ENCODE measurements around the gene ISLR.

ISLR gene

DNA sequence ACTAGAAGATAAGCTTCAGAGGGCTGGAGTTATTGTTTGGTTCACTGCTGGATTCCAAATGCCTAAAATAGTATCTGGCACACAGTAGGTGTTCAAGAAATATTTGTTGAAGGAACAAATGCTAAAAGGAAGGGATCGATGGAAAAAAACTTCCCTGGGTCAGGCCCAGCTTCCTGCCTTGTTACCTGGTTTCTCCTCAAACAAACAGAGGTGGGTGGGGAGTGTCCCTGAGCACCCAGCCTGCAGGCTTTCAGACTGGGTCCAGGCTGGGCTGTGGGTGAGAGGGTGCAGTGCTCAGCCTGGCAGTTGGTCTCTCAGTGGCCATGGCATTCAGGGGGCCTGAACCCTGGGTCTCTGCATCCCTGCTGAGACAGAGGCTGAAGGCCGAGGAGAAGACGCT lies 43.4 kb downstream of the ISLR start:
- DNase-seq, result no peak

DNA sequence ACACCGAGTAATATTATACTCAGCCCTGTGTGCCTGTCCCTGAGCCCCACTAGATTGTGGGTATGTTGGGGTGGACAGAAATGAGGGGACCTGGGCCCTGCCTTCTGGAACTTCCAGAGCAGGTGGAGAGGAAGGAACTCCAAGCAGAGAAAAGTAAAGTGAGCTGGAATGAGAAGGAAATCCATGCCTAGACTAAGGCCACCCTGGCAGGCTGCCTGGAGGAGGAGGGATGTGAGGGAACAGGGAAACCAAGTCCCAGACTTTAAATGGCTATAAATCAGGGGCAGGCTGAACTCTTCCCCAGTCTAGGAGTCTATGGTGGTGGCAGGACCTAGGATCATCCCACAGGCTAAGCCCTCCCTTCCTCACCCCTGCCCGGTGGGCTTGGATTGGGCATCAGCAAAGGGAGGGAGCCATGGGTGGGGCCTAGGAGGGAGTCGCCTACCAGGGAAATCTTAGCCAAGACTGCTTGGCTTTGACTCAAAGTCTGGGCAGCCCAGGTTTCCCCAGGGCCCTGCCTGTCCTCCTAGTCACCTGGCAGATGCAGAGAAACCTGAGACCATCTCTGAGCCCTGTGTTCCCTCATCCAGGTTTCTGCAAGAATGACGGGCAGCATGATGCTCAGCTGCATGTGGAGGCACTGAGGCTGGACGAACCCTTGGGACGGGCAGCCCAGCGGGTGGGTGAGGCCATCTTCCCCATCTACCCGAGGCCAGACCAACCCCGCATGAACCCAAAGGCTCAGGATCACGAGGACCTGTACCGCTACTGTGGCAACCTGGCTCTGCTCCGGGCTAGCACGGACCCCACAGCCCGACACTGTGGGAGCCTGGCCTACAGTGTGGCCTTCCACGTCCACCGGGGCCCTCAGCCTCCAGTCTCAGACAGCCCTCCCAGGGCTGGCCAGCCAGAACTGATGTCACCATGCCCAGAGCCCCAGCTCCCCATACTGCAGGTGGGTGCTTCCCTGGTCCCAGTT lies 44.7 kb downstream of the ISLR start:
- DNase-seq, result no peak

DNA sequence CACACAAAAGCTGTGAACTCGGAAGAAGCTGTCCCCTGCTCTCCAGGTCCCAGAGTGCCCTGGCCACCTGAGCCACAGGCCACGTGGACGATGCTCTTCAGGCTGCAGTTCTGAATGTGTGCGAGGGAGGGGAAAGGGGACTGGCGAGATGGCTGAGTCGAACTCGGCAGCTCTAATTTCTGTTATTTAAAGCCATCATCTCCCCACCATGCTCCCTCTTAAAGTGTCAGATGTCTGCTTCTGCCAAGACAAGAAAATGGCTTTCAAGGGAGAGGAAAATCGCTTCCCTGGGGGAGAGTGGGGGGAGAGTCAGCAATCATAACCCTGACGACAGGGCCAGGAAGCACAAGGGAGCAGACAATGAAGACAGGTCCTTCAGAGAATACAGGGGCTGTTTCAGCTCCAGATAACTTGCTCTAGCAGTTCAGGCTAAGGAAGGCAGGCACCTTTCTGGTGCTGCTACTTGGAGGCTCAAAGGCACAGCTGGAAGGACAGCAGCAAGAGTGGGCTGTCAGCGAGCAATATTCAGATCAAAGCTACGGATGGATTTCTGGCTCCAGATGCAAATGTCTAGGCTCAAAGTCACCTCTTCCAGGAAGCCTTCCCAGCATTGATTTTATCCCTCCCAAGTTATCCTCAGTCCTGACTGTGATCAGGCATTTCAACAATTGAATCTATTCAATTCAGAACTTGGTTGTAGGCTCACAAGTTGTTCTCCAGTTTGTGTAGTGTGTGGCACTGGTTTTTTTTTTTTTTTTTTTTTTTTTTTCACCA lies 47.2 kb downstream of the ISLR start:
- DNase-seq, result no peak

DNA sequence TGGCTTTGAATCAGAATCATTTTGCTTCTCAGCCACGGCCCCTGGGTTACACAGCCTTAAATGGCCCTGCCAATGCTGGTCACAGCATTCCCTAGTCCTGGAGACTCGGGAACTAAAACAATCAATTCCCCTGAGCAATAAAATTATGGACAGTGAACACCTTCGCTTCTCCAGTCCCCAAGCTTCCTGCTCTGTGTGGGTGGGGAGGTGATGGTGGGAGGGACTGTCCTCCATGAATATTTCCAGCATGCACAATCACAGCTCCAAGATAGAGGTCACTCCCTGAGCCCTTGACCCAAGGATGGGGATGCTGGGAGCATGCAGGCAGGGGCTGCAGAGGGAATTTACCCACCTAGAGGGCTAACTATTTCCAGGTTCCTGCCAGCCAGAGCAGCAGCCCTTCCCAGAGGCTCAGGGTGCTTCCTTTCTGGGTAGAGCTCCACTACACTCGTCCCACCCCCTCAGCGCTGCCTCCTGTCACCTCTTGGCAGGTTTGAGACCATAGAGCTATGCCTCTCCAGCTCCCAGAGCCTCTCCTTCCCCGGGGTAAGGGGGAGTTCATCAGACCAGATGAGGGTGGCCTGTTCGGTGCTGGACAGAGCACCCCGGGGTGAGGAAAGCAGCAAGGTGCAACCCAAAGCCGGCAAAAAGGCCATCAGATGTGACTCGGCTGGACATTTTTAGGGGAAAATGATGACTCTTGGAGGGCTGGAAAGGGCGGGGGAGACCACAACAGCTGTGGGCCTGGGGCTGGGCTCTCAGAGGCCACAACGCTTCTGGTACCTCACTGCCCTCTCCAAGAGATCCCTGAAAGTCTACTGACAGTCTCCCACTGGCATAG lies 48.1 kb downstream of the ISLR start:
- no peak for DNase-seq

GRCh38 chr15:74222240-74223119 lies 49.0 kb downstream of the ISLR start:
- DNase-seq, result no peak

DNA sequence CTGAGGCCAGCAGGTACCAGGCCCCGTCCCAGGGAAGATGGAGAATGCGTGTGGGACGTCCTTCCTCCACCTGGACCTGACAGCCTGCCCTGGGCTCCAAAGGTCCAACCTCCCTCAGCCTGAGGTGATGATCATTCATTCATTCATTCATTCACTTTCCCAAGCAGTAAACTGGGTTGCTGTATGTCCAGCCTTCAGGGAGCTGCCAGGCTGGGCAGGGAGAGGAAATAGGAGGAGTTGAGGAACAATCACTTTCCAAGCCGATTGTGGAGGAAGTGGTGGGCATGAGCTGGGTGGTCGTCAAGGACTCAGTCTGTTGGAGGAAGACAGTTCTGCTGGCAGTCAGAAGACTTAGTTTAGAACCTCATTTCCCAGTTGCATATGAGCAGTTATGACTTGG lies 52.4 kb downstream of the ISLR start:
- DNase-seq, result no peak
